Esophagus muscularis mucosa (tissue), 4 donors: ENCODE measurements around the gene MRPL46. TPM values are rescaled to one million over a fixed set of nuclear protein-coding genes. Genes with fewer than 3 reads are reported as not detected.
A peak's percentile ranks its signal among the peaks of the same experiment; 100 is the strongest.

Experiments
- DNase-seq: peaks from one replicate; pipeline ENCODE4 v3.0.0-alpha.2; 2017; ENCODE audit errors: extremely low spot score
- H3K27ac ChIP-seq, 4 donors: fragments of 200-600 bp; sonication (generic); replicated peaks in 1 of 4; 1 replicate in 3 of 4; 2 replicates in 1 of 4; pipeline ENCODE4 v1.5.1; 2016 to 2019; ENCODE audit warnings: mild to moderate bottlenecking in 1 of 4
- H3K27me3 ChIP-seq, 4 donors: fragments of 200-600 bp; sonication (generic); one replicate each; pipeline versions ENCODE4 v1.5.1 to v1.6.0; 2016 to 2019
- H3K36me3 ChIP-seq, 4 donors: fragments of 200-600 bp; sonication (generic); one replicate each; pipeline ENCODE4 v1.5.1; 2016 to 2019
- H3K4me1 ChIP-seq, 4 donors: fragments of 200-600 bp; sonication (generic); one replicate each; pipeline ENCODE4 v1.5.1; 2016 to 2019
- H3K4me3 ChIP-seq, 4 donors: fragments of 200-600 bp; sonication (generic); 1 replicate in 2 of 4; 2 replicates in 2 of 4; pipeline ENCODE4 v1.5.1; 2016 to 2019; ENCODE audit warnings: mild to moderate bottlenecking in 4 of 4, moderate library complexity in 1 of 4
- H3K9me3 ChIP-seq, 4 donors: fragments of 200-600 bp; sonication (generic); 1 replicate in 3 of 4; 2 replicates in 1 of 4; pipeline ENCODE4 v1.5.1; 2016 to 2019
- EP300 ChIP-seq: sonication (generic); formaldehyde crosslinking; IDR thresholded peaks from one replicate; pipeline ENCODE4 v1.6.1; 2017; ENCODE audit warnings: antibody characterized with exemption
- POLR2A ChIP-seq: fragments of 450-650 bp; IDR thresholded peaks from one replicate; pipeline ENCODE4 v1.6.1; 2017; ENCODE audit warnings: antibody characterized with exemption, moderate library complexity, mild to moderate bottlenecking, low read depth
- POLR2AphosphoS5 ChIP-seq, 2 donors: sonication (generic); formaldehyde crosslinking; IDR thresholded peaks; one replicate each; pipeline ENCODE4 v1.6.1; 2017; ENCODE audit warnings: antibody characterized with exemption in 2 of 2
- WGBS: methylation state at CpG from one replicate; pipeline ENCODE4 v1.1.5; 2018; 5-methylcytosine and 5-hydroxymethylcytosine counted together
- intact Hi-C: fragments of 100-400 bp; cut with DNase I; formaldehyde crosslinking; loops from one replicate; pipeline ENCODE4 v1.15.1; 2023
- total RNA-seq, 4 donors: library from RNA; depleted of rRNA; stranded (reverse); fragments of >200 nt; gene quantifications; one replicate each; pipeline versions ENCODE4 v1.1.0 to v1.2.1, GENCODE V29; 2016
- TF ChIP-seq, protein P1 (sequence below), 3 experiments: fragments of 200-600 bp in 2 of 3; fragments of 450-650 bp in 1 of 3; sonication (generic) in 2 of 3; IDR thresholded peaks; one replicate each; pipeline ENCODE4 v1.5.1; 2017 to 2019; ENCODE audit warnings: antibody characterized with exemption in 3 of 3, mild to moderate bottlenecking in 2 of 3, moderate library complexity in 1 of 3

The MRPL46 gene
- 10 to 100 TPM; 14.5 to 27.8 (median 25.1) TPM for total RNA-seq

- peak within 1 kb of the TSS; percentile 81 to 88 (median 86) for H3K27ac ChIP-seq
- peaks cover 28 to 35% (median 34%) of the 10 kb centered on the region in 4 donors for H3K4me1 ChIP-seq
- DNase-seq: peak; percentile 96
- no peaks in the 10 kb centered on the region for H3K27me3 ChIP-seq
- TF ChIP-seq POLR2A (no peak), POLR2AphosphoS5 (IDR thresholded peaks at IDR 0.05) (peak; percentile 75 to 88)
- H3K36me3 ChIP-seq: peaks cover 22 to 54% (median 32%) of the 10 kb centered on the region in 4 donors
- intact Hi-C loops: loop anchor here (5.0 kb wide), 1 partner anchor 155 kb away; the partner anchor contains the start of gene AEN
- peak within 1 kb of the TSS; percentile 76 to 88 (median 84) for H3K4me3 ChIP-seq
- under 1% methylated on average over 37 of the region's 55 CpGs for WGBS
- no peaks in the 10 kb centered on the region for H3K9me3 ChIP-seq
These were observed at the start of gene MRPL46, which contains the start of gene MRPS11 for GRCh38 chr15:88467073-88467934. Gene MRPL46 (minus strand): TSS chr15:88467388. CDS start chr15:88467377, 11 bp downstream. Gene MRPS11 (plus strand): TSS chr15:88467708. CDS start chr15:88467718, 10 bp downstream.

- H3K4me3 ChIP-seq: no peak overlapping the region
- H3K27ac ChIP-seq: no peak overlapping the region
- no peaks in the 10 kb centered on the region for H3K27me3 ChIP-seq
- TF ChIP-seq EP300 (no peak), POLR2AphosphoS5 (IDR thresholded peaks at IDR 0.05) (no peak), POLR2A (no peak)
- TF ChIP-seq, protein P1, sequence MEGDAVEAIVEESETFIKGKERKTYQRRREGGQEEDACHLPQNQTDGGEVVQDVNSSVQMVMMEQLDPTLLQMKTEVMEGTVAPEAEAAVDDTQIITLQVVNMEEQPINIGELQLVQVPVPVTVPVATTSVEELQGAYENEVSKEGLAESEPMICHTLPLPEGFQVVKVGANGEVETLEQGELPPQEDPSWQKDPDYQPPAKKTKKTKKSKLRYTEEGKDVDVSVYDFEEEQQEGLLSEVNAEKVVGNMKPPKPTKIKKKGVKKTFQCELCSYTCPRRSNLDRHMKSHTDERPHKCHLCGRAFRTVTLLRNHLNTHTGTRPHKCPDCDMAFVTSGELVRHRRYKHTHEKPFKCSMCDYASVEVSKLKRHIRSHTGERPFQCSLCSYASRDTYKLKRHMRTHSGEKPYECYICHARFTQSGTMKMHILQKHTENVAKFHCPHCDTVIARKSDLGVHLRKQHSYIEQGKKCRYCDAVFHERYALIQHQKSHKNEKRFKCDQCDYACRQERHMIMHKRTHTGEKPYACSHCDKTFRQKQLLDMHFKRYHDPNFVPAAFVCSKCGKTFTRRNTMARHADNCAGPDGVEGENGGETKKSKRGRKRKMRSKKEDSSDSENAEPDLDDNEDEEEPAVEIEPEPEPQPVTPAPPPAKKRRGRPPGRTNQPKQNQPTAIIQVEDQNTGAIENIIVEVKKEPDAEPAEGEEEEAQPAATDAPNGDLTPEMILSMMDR (IDR thresholded peaks at IDR 0.05): no peak
- H3K36me3 ChIP-seq: peaks cover 22 to 73% (median 58%) of the 10 kb centered on the region in 4 donors
- no peak for DNase-seq
- H3K4me1 ChIP-seq: no peaks in the 10 kb centered on the region
- intact Hi-C loops: no loop called here
- 84% methylated on average over 5 of the region's 5 CpGs for WGBS
- H3K9me3 ChIP-seq: no peaks in the 10 kb centered on the region
These were observed 46.0 kb upstream of the MRPL46 start for GRCh38 chr15:88513195-88513594.

- no peak overlapping the region for H3K4me3 ChIP-seq
- no peak overlapping the region for H3K27ac ChIP-seq
- H3K9me3 ChIP-seq: no peaks in the 10 kb centered on the region
- H3K4me1 ChIP-seq: no peaks in the 10 kb centered on the region
- DNase-seq: peak; percentile 47
- intact Hi-C loops: no loop called here
- 81% methylated on average over 5 of the region's 5 CpGs for WGBS
- TF ChIP-seq, protein P1 (IDR thresholded peaks at IDR 0.05): no peak
- no peak for TF ChIP-seq EP300
- no peak for TF ChIP-seq POLR2A
- no peak for TF ChIP-seq POLR2AphosphoS5 (IDR thresholded peaks at IDR 0.05)
- H3K36me3 ChIP-seq: peaks cover 28 to 79% (median 64%) of the 10 kb centered on the region in 4 donors
- H3K27me3 ChIP-seq: no peaks in the 10 kb centered on the region
These were observed 45.4 kb upstream of the MRPL46 start for GRCh38 chr15:88512601-88513000.

DNA sequence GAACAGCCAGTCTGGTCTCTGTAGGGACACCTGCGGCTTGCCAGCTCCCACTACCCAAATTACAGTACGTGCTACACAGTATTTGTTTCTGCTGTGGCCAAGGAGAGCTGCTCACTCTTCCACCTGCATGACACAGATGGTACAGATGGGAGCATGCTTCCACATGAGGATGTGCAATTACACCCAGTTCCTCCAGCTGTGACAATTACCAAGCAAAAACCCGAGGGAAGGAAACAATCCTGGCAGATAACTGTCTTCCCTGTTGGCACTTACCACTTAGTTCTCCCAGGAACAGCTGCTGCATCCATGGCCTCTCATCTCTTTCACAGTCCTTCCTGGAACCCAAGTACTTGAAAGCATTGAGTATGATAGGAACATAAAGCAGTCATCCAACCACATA lies 44.9 kb upstream of the MRPL46 start:
- DNase-seq: no peak
- TF ChIP-seq POLR2AphosphoS5 (IDR thresholded peaks at IDR 0.05): no peak
- no peak for TF ChIP-seq POLR2A
- TF ChIP-seq, protein P1 (IDR thresholded peaks at IDR 0.05): no peak
- no peak for TF ChIP-seq EP300
- no peaks in the 10 kb centered on the region for H3K9me3 ChIP-seq
- WGBS: 85% methylated on average over 2 of the region's 3 CpGs
- H3K27me3 ChIP-seq: no peaks in the 10 kb centered on the region
- no peaks in the 10 kb centered on the region for H3K4me1 ChIP-seq
- H3K4me3 ChIP-seq: no peak overlapping the region
- intact Hi-C loops: no loop called here
- H3K27ac ChIP-seq: no peak overlapping the region
- H3K36me3 ChIP-seq: peaks cover 30 to 84% (median 67%) of the 10 kb centered on the region in 4 donors

- intact Hi-C loops: no loop called here
- TF ChIP-seq POLR2A (no peak), POLR2AphosphoS5 (IDR thresholded peaks at IDR 0.05) (no peak), EP300 (no peak)
- TF ChIP-seq, protein P1 (IDR thresholded peaks at IDR 0.05): no peak
- no peaks in the 10 kb centered on the region for H3K27me3 ChIP-seq
- peaks cover 30 to 85% (median 66%) of the 10 kb centered on the region in 4 donors for H3K36me3 ChIP-seq
- DNase-seq: peak; percentile 55
- no peak overlapping the region for H3K27ac ChIP-seq
- WGBS: 93% methylated on average over 2 of the region's 2 CpGs
- no peaks in the 10 kb centered on the region for H3K4me1 ChIP-seq
- H3K4me3 ChIP-seq: no peak overlapping the region
- no peaks in the 10 kb centered on the region for H3K9me3 ChIP-seq
These were observed 44.0 kb upstream of the MRPL46 start for GRCh38 chr15:88511161-88511560.
